Activated T-helper 2 cell treated with anti-CD3 and anti-CD28 coated beads, Interferon-gamma antibody, Interleukin-2, Interleukin-4, amounts not matched to agents 10 μg/mL and 5 μg/mL and 100 μg/mL, durations not matched to agents 14 hours and 24 hours and 36 hours (primary cell): ENCODE measurements around the gene SNRPB2. TPM values are rescaled to one million over a fixed set of nuclear protein-coding genes. Genes with fewer than 3 reads are reported as not detected.
A peak's percentile ranks its signal among the peaks of the same experiment; 100 is the strongest.

Source experiments
- DNase-seq: peaks from one replicate; pipeline ENCODE4 v3.0.0; 2021; ENCODE audit warnings: low spot score
- H3K27ac Mint-ChIP-seq: one replicate; pipeline ENCODE4 v1.8.0; 2021; ENCODE audit warnings: mixed read lengths
- H3K27me3 Mint-ChIP-seq: one replicate; pipeline ENCODE4 v1.8.0; 2021; ENCODE audit warnings: low read depth, mixed read lengths
- H3K36me3 Mint-ChIP-seq: one replicate; pipeline ENCODE4 v1.8.0; 2021; ENCODE audit warnings: low read depth, mixed read lengths
- H3K4me1 Mint-ChIP-seq: one replicate; pipeline ENCODE4 v1.8.0; 2021; ENCODE audit warnings: low read depth, mixed read lengths
- H3K4me3 Mint-ChIP-seq: one replicate; pipeline ENCODE4 v1.8.0; 2021; ENCODE audit warnings: low read depth, mild to moderate bottlenecking, moderate library complexity, mixed read lengths
- H3K9me3 Mint-ChIP-seq: one replicate; pipeline ENCODE4 v1.8.0; 2021; ENCODE audit warnings: mixed read lengths
- intact Hi-C: fragments of 100-400 bp; cut with micrococcal nuclease; formaldehyde crosslinking; loops from one replicate; pipeline ENCODE4 v1.15.1; 2023
- total RNA-seq: library from RNA; stranded (reverse); gene quantifications from 2 replicates; pipeline ENCODE4 v1.2.3, GENCODE V29; 2022

Gene SNRPB2
- total RNA-seq = 115 and 125 TPM in 2 replicates

DNA sequence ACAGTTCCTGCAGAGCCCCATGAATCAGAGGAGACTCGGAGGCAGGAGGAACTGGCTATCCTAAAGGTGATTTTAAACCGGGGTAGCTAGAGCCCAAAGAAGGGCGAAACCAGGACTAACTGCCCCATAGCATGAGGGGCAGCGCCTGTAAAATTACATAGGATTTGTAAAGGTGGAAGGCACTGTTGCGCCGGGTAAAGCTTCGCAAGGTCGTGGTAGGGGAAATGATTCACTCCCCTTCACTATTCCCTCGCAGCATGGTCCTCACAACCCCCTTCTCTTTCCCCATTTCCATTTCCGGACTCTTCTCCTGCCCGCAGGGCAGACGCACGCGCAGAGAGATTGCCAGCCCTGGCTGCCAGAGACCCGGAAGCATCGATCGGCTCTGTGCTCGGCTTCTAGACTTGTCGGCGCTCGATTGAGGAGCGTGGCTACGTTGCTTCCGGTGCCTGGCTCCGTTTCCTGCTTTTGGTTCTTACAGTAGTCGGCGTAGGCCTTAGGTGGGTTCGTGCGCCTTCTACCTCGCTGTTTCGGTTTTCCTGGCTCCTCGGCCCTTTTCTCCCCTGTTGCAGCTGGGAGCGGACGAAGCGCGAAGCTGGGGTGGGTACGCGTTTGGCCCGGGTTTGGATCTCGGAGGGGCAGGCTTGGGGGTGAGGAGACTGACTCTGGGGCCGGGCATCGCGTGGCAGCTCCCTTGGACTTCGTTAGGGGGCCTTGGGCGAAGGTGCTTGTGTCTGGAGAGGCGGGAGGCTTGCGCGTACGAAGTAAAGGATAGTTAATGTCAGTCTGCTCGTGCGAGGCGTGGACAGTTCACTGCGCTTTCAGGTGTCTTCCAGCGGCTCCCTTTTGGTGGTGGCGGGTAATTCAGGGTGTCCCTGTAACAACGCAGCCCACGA, at the start of gene SNRPB2:
Gene SNRPB2 (plus strand): TSS at position 462 of the 896 bp plus-strand sequence. CDS start 1,677 bp downstream, outside the sequence.
- H3K27ac Mint-ChIP-seq = peak within 1 kb of the TSS; percentile 97
- peak within 1 kb of the TSS; percentile 99 for H3K4me3 Mint-ChIP-seq
- H3K9me3 Mint-ChIP-seq = peaks cover 13% of the 10 kb centered on the region
- H3K27me3 Mint-ChIP-seq = peaks cover 16% of the 10 kb centered on the region
- DNase-seq = peak; percentile 88
- H3K4me1 Mint-ChIP-seq = peaks cover 45% of the 10 kb centered on the region
- intact Hi-C loops = loop anchor here (5.0 kb wide), 1 partner anchor 1237 kb away; the partner anchor contains the start of genes MGME1 and SNX5
- H3K36me3 Mint-ChIP-seq = peaks cover 57% of the 10 kb centered on the region

DNA sequence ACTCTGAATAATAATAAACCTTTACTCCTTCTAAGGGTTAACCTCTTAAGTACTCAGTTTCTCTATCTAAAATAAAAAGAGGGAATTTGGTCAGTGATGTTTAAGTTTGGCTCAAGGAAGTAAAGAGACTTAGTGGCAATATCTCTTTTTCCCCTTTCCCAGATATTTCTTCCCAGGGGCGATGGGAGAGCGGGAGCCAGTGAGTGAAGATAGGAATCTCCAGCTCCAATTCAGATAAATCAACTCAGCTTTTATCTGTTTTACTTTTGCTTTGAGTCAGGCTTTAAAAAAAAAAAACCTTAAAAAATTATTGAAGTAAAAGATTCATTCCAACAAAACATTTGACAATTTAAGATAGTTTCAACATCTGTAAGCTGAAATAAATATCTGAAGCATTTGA, 45.4 kb upstream of the SNRPB2 start:
- Mint-ChIP-seq H3K4me3 (no peak overlapping the region), H3K27ac (no peak overlapping the region), H3K36me3 (no peaks in the 10 kb centered on the region), H3K9me3 (no peaks in the 10 kb centered on the region), H3K27me3 (peaks cover 6% of the 10 kb centered on the region), H3K4me1 (no peaks in the 10 kb centered on the region)
- no peak for DNase-seq
- intact Hi-C loops = no loop called here

DNA sequence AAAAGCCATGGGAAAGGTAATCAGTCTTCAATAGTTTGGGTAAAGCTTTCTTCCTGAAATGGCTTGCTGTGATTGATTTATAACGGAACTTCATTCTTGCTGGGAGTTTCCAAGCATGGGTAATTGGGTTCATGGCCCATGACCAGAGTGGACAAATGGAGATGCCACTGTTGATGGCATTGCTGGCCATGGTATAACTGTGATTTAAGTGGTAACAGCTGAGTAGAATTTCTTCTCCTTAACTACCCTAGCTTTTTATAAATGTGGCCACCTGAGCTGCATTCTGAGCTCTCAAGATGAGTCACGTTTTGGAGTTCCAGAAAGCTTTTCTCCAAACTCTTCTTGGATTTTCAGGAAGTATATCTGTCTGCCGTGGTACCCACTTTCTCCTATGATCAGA, 39.9 kb upstream of the SNRPB2 start:
- intact Hi-C loops = no loop called here
- no peaks in the 10 kb centered on the region for H3K9me3 Mint-ChIP-seq
- H3K36me3 Mint-ChIP-seq = no peaks in the 10 kb centered on the region
- H3K4me3 Mint-ChIP-seq = no peak overlapping the region
- H3K4me1 Mint-ChIP-seq = no peaks in the 10 kb centered on the region
- H3K27ac Mint-ChIP-seq = no peak overlapping the region
- DNase-seq = no peak
- peaks cover 15% of the 10 kb centered on the region for H3K27me3 Mint-ChIP-seq

DNA sequence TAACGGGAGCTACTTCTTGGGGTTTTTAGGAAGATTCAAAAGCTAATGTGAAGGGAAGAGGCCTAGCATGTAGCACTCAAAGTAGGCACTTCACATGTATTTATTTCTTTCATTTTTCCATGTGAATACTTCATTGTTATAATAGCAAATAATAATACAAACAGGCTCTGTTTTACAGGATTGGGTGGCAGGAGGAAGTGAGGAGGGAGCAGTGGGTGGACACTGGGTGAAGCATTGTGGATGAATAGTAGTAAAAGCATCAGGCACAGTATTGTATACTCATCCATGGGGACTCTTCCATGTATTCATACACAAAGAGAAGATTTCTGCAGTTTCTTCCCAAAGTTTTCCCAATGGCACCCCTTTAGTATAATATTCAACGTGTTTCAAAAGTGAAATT, 38.4 kb upstream of the SNRPB2 start:
- intact Hi-C loops = no loop called here
- Mint-ChIP-seq H3K4me1 (no peaks in the 10 kb centered on the region), H3K27me3 (peaks cover 23% of the 10 kb centered on the region), H3K4me3 (no peak overlapping the region), H3K9me3 (no peaks in the 10 kb centered on the region), H3K27ac (no peak overlapping the region), H3K36me3 (no peaks in the 10 kb centered on the region)
- DNase-seq = no peak

DNA sequence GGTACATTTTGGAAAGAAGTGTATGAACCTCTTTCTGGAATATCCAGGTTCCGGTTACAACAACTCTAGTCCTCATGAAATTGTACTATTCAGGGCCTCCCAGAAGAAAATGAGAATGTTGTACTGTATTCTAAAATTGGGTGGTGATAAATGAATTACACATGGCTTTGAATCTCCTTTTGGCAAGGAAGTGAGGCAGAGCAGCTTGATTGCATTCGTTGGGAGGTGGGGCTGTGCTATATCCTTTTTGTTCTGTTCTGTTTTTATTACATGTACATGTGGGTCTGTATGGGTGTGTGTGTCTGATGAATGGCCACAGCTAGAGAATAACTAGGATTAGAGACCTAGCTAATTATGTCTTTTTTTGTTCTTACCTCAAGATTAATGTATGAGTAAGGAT, 37.8 kb upstream of the SNRPB2 start:
- H3K4me1 Mint-ChIP-seq = no peaks in the 10 kb centered on the region
- H3K36me3 Mint-ChIP-seq = no peaks in the 10 kb centered on the region
- H3K9me3 Mint-ChIP-seq = no peaks in the 10 kb centered on the region
- intact Hi-C loops = no loop called here
- no peak overlapping the region for H3K27ac Mint-ChIP-seq
- H3K4me3 Mint-ChIP-seq = no peak overlapping the region
- peaks cover 22% of the 10 kb centered on the region for H3K27me3 Mint-ChIP-seq
- no peak for DNase-seq

DNA sequence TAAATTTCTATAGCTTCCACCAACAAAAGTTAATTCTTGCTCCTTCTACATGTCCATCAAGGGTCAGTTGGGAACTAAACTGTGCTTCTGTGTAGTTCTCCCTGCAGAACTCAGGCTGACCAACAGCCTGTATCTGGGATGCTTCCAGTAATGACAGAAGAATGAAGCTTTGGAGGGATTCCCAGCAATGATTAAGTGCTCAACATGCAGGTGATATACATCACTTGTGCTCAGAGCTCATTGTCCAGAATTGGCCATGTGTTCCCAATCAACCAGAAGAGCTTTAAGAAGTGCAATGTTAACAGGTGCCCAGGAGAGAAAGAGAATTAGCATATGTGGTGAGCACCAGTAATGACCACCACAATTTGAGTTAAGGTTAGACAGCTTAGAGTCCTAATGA, 37.4 kb upstream of the SNRPB2 start:
- no peak for DNase-seq
- no peaks in the 10 kb centered on the region for H3K9me3 Mint-ChIP-seq
- H3K4me1 Mint-ChIP-seq = no peaks in the 10 kb centered on the region

DNA sequence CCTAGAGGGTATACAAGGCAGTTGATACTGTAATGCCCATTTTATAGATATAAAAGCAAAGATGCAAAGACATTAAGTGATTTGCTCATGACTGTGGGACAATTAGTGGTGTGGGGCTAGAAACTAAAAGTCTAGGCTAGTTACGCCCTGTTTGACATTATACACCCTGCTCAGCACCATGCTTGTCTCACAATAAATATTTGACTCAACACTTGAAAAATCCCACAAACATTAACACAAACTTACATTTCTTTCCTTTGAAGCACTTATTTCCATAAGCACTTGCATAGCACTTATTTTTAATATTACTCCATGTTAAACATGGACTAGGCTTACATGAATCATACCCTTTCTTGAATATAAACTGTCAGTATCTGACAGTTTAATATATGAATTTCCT, 36.5 kb upstream of the SNRPB2 start:
- H3K9me3 Mint-ChIP-seq = no peaks in the 10 kb centered on the region
- H3K27me3 Mint-ChIP-seq = peaks cover 22% of the 10 kb centered on the region
- no peak overlapping the region for H3K27ac Mint-ChIP-seq
- no peak overlapping the region for H3K4me3 Mint-ChIP-seq
- H3K4me1 Mint-ChIP-seq = no peaks in the 10 kb centered on the region
- DNase-seq = no peak
- intact Hi-C loops = no loop called here
- H3K36me3 Mint-ChIP-seq = no peaks in the 10 kb centered on the region

More for the DNA sequence above, 37.4 kb upstream of the SNRPB2 start:
- peaks cover 21% of the 10 kb centered on the region for H3K27me3 Mint-ChIP-seq
- no peaks in the 10 kb centered on the region for H3K36me3 Mint-ChIP-seq
- intact Hi-C loops = no loop called here
- H3K27ac Mint-ChIP-seq = no peak overlapping the region
- H3K4me3 Mint-ChIP-seq = no peak overlapping the region

DNA sequence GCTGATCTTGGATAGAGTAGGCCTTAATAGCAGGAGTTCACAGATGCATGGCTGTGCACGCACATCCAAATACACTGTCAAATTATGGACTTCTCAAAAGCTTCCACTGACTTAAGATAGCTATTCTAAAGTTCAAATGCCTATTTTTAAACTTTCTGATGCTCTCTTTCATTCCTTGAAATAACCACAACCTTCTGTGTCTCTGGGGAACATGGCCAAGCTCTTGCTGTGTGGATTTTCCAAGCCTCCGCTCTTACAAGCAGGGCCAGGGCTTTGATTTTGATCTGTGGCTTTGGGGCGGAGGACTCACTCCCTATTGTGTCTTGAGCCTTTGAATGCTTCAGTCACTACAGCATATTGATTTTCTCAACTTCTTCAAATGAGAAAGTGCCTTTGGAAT, 35.7 kb upstream of the SNRPB2 start:
- H3K4me1 Mint-ChIP-seq = no peaks in the 10 kb centered on the region
- peaks cover 23% of the 10 kb centered on the region for H3K27me3 Mint-ChIP-seq
- no peaks in the 10 kb centered on the region for H3K9me3 Mint-ChIP-seq
- H3K27ac Mint-ChIP-seq = no peak overlapping the region
- intact Hi-C loops = no loop called here
- DNase-seq = no peak
- no peaks in the 10 kb centered on the region for H3K36me3 Mint-ChIP-seq
- H3K4me3 Mint-ChIP-seq = no peak overlapping the region

DNA sequence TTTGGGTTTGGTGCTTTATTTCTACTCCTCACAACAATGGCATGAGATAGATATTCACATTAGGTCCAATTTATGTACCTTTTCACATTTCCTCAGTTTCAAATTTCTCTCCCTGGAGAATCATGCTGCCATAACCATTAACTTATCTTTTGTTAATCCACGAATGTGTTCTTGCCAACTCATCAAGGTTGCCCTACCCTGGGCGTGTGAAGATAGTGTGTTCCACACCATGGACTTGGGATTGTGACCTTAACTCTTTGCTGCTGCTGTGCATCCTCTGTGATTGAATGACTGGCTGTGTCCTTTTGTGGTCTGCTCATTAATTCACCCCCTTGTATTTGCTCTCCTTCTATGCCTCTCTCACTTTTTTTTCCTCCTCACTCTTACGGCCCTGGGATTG, 34.2 kb upstream of the SNRPB2 start:
- Mint-ChIP-seq H3K4me1 (no peaks in the 10 kb centered on the region), H3K27me3 (peaks cover 26% of the 10 kb centered on the region), H3K4me3 (no peak overlapping the region), H3K27ac (no peak overlapping the region), H3K36me3 (no peaks in the 10 kb centered on the region), H3K9me3 (no peaks in the 10 kb centered on the region)
- no peak for DNase-seq
- intact Hi-C loops = no loop called here

DNA sequence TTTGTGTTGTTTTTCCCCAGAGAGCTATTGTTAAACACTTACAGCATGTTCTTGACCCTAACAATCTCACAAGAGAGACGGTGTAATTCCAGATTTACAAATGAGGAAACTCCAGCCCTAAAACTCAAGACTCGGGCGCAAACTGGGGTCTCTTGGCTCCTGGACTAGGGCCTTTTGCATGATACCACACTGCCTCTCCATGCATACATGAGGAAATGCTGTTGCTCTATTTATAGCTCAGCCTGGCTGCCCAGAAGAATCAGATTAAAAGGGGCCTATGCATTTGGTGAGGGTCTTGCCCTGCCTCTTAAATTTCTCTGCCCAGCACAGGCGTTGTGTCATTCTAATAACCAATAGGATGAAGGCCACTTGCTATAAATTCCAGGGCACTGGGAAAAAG, 30.5 kb upstream of the SNRPB2 start:
- H3K4me3 Mint-ChIP-seq = no peak overlapping the region
- no peaks in the 10 kb centered on the region for H3K9me3 Mint-ChIP-seq
- H3K27me3 Mint-ChIP-seq = peaks cover 35% of the 10 kb centered on the region

DNA sequence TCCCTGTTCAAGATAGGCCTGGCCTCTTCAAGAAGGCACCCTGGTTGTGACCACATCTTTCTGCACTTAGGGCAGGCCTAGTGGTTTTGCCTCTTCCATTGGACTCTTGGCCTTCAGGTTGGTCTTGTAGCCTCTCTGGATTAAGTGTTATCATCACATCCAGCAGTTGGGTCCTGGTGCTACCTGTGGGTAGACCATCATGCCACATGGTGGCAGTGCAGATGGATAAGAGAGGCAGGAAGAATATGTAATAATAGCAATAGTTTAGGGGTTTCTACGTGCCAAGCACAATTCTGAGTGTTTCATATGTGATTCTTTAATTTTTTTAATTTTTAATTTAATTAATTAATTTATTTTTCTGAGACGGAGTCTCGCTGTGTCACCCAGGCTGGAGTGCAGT, 28.5 kb upstream of the SNRPB2 start:
- H3K36me3 Mint-ChIP-seq = peaks cover 6% of the 10 kb centered on the region
- intact Hi-C loops = loop anchor here (2.0 kb wide), 1 partner anchor 60 kb away; no protein-coding TSS in a partner anchor
- no peak overlapping the region for H3K27ac Mint-ChIP-seq
- H3K27me3 Mint-ChIP-seq = peaks cover 33% of the 10 kb centered on the region
- no peak overlapping the region for H3K4me3 Mint-ChIP-seq
- DNase-seq = peak; percentile 19
- no peaks in the 10 kb centered on the region for H3K4me1 Mint-ChIP-seq
- H3K9me3 Mint-ChIP-seq = peaks cover 12% of the 10 kb centered on the region

More for the DNA sequence above, 30.5 kb upstream of the SNRPB2 start:
- Mint-ChIP-seq H3K36me3 (no peaks in the 10 kb centered on the region), H3K4me1 (no peaks in the 10 kb centered on the region), H3K27ac (no peak overlapping the region)
- intact Hi-C loops = no loop called here
- DNase-seq = no peak

DNA sequence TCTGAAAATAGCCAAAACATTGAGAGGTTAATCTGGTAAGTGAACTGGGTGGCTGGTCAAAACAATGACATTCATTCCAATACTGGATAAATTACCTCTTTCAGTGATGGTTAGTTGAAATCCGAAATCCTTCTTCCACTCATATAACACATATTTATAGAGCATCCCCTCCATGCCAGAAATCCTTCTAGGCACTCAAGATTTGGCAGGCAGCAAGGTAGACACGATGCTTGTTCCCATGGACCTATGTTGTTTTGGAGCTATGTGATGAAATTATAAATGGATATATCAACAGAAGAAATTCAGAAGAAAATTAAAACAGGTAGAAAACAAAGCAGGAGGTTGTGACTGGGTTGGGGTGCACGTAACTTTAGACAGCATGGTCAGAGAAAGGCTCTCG, 26.3 kb upstream of the SNRPB2 start:
- peaks cover 26% of the 10 kb centered on the region for H3K9me3 Mint-ChIP-seq
- peaks cover 19% of the 10 kb centered on the region for H3K36me3 Mint-ChIP-seq
- H3K27me3 Mint-ChIP-seq = peaks cover 34% of the 10 kb centered on the region
- no peak overlapping the region for H3K4me3 Mint-ChIP-seq
- H3K4me1 Mint-ChIP-seq = peaks cover 12% of the 10 kb centered on the region
- intact Hi-C loops = no loop called here
- H3K27ac Mint-ChIP-seq = no peak overlapping the region
- no peak for DNase-seq

DNA sequence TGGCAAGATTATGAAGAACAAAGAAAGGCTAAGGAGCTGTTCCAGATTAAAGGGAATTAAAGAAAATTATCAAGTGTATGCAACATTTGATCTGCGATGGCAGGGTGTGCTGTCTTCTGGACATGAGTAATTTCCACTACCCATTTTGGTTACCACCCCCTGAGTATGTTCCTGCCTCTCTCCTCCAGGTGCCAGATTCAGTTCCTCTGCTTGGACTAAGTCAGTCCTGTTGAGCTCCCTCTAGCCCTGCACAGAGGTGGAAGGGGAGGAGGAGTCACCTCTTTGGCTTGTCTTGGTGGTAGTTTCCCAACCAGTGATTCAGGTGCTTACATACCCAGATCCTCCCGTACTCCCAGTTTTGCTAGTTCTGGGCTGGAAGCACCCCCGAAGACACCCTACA, 22.2 kb upstream of the SNRPB2 start:
- Mint-ChIP-seq H3K27ac (no peak overlapping the region), H3K9me3 (peaks cover 26% of the 10 kb centered on the region), H3K4me3 (no peak overlapping the region), H3K4me1 (peaks cover 35% of the 10 kb centered on the region), H3K27me3 (peaks cover 30% of the 10 kb centered on the region), H3K36me3 (peaks cover 22% of the 10 kb centered on the region)
- no peak for DNase-seq
- intact Hi-C loops = no loop called here
